Measurements from ENCODE around the gene UQCRC1. TPM values are rescaled to one million over a fixed set of nuclear protein-coding genes. Genes with fewer than 3 reads are reported as not detected.
A peak's percentile ranks its signal among the peaks of the same experiment; 100 is the strongest.

Gene UQCRC1
- total and polyA plus RNA-seq, 2 donors from 2014 or later: 207 to 584 TPM

- H3K9me3 ChIP-seq (ENCODE audit: control insufficient read depth in 2 of 3, insufficient read depth in 1 of 3, low read length in 3 of 3): no peaks in the 10 kb centered on the region
- peaks cover 0 to 4% (median 0%) of the 10 kb centered on the region in 3 donors for H3K4me1 ChIP-seq (ENCODE audit: control insufficient read depth in 2 of 3, insufficient read depth in 2 of 3, low read depth in 1 of 3, low read length in 3 of 3)
- no peaks in the 10 kb centered on the region for H3K27me3 ChIP-seq (ENCODE audit: control insufficient read depth, insufficient read depth, low read length)
- no peak within 1 kb of the TSS for H3K4me3 ChIP-seq (ENCODE audit: low read length in 3 of 3)
- no peak for TF ChIP-seq CTCF (IDR thresholded peaks at IDR 0.05; ENCODE audit: borderline replicate concordance, extremely low read depth, insufficient read depth)
- no peak within 1 kb of the TSS for H3K9ac ChIP-seq (ENCODE audit: low read length in 3 of 3)
- H3K36me3 ChIP-seq (ENCODE audit: control insufficient read depth in 2 of 3, insufficient read depth in 3 of 3, low read length in 3 of 3): peaks cover 0 to 15% (median 9%) of the 10 kb centered on the region in 3 donors
- H3K27ac ChIP-seq (ENCODE audit: low read depth in 2 of 2, low read length in 2 of 2): no peak within 1 kb of the TSS
- intact Hi-C loops (cut with DNase I): no loop called here
- no peak for FAIRE-seq
- DNase-seq: peak in 4 of 5 donors; percentile 33 to 68 (median 50)
These were observed 14.3 kb downstream of the UQCRC1 start, which contains the start of gene COL7A1 for GRCh38 chr3:48595075-48595525. TSS of gene COL7A1 (minus strand) at chr3:48595329. CDS start at chr3:48595159, 170 bp downstream.

GRCh38 chr3:48594417-48595049, 14.9 kb downstream of the UQCRC1 start:
- DNase-seq: peak in 4 of 5 donors; percentile 30 to 56 (median 42)
- H3K9ac ChIP-seq (ENCODE audit: low read length in 3 of 3): no peak overlapping the region
- H3K27me3 ChIP-seq (ENCODE audit: control insufficient read depth, insufficient read depth, low read length): no peaks in the 10 kb centered on the region
- no peak for FAIRE-seq
- H3K9me3 ChIP-seq (ENCODE audit: control insufficient read depth in 2 of 3, insufficient read depth in 1 of 3, low read length in 3 of 3): no peaks in the 10 kb centered on the region
- TF ChIP-seq CTCF (IDR thresholded peaks at IDR 0.05; ENCODE audit: borderline replicate concordance, extremely low read depth, insufficient read depth): no peak
- H3K4me3 ChIP-seq (ENCODE audit: low read length in 3 of 3): no peak overlapping the region
- intact Hi-C loops (cut with DNase I): no loop called here
- no peak overlapping the region for H3K27ac ChIP-seq (ENCODE audit: low read depth in 2 of 2, low read length in 2 of 2)
- peaks cover 0 to 4% (median 0%) of the 10 kb centered on the region in 3 donors for H3K4me1 ChIP-seq (ENCODE audit: control insufficient read depth in 2 of 3, insufficient read depth in 2 of 3, low read depth in 1 of 3, low read length in 3 of 3)
- peaks cover 0 to 9% (median 3%) of the 10 kb centered on the region in 3 donors for H3K36me3 ChIP-seq (ENCODE audit: control insufficient read depth in 2 of 3, insufficient read depth in 3 of 3, low read length in 3 of 3)

GRCh38 chr3:48593337-48593736, 16.1 kb downstream of the UQCRC1 start:
- DNase-seq (no peak), FAIRE-seq (no peak)
- Histone ChIP-seq H3K27ac (ENCODE audit: low read depth in 2 of 2, low read length in 2 of 2) (no peak overlapping the region), H3K36me3 (ENCODE audit: control insufficient read depth in 2 of 3, insufficient read depth in 3 of 3, low read length in 3 of 3) (no peaks in the 10 kb centered on the region), H3K9ac (ENCODE audit: low read length in 3 of 3) (no peak overlapping the region), H3K4me1 (ENCODE audit: control insufficient read depth in 2 of 3, insufficient read depth in 2 of 3, low read depth in 1 of 3, low read length in 3 of 3) (no peaks in the 10 kb centered on the region), H3K9me3 (ENCODE audit: control insufficient read depth in 2 of 3, insufficient read depth in 1 of 3, low read length in 3 of 3) (no peaks in the 10 kb centered on the region), H3K27me3 (ENCODE audit: control insufficient read depth, insufficient read depth, low read length) (no peaks in the 10 kb centered on the region), H3K4me3 (ENCODE audit: low read length in 3 of 3) (no peak overlapping the region)
- no peak for TF ChIP-seq CTCF (IDR thresholded peaks at IDR 0.05; ENCODE audit: borderline replicate concordance, extremely low read depth, insufficient read depth)
- intact Hi-C loops (cut with DNase I): no loop called here

Measured in kidney (tissue), 14 donors.